Upper lobe of right lung (tissue), 1 donor: ENCODE results near the gene MEGF11. TPM values are rescaled to one million over a fixed set of nuclear protein-coding genes. Genes with fewer than 3 reads are reported as not detected.

ENCODE experiments used
- ATAC-seq: fragments of 200-7000 bp; cut with Tn5 transposase; one replicate; pipeline ENCODE4 v1.9.1; 2020; ENCODE audit warnings: mild to moderate bottlenecking, moderate library complexity
- DNase-seq: peaks from one replicate; pipeline ENCODE4 v3.0.0-alpha.2; 2020
- H3K27ac ChIP-seq: fragments of 200-600 bp; one replicate; pipeline ENCODE4 v1.8.0; 2022
- H3K27me3 ChIP-seq: fragments of 200-600 bp; one replicate; pipeline ENCODE4 v1.8.0; 2022; ENCODE audit warnings: mild to moderate bottlenecking
- H3K36me3 ChIP-seq: fragments of 200-600 bp; one replicate; pipeline ENCODE4 v1.8.0; 2022
- H3K4me1 ChIP-seq: fragments of 200-600 bp; one replicate; pipeline ENCODE4 v1.8.0; 2022
- H3K4me3 ChIP-seq: fragments of 200-600 bp; one replicate; pipeline ENCODE4 v1.8.0; 2022; ENCODE audit warnings: mild to moderate bottlenecking
- H3K9me3 ChIP-seq: fragments of 200-600 bp; one replicate; pipeline ENCODE4 v1.8.0; 2022
- CTCF ChIP-seq: fragments of 200-600 bp; IDR thresholded peaks from one replicate; pipeline ENCODE4 v1.8.0; 2022; ENCODE audit warnings: antibody characterized with exemption
- intact Hi-C: fragments of 100-400 bp; cut with DNase I; formaldehyde crosslinking; loops from one replicate; pipeline ENCODE4 v1.11.0; 2022
- total RNA-seq: library from RNA; stranded (reverse); fragmentation: NEBNext Ultra II Directional; extraction: Animal tissue kit (Norgen Biotek cat#: 25700); gene quantifications from one replicate; pipeline ENCODE4 v1.2.1, GENCODE V29; 2021
- donor health status: DM: no; HTN: yes; CAD: no; lungs with severe emphysema.

The MEGF11 gene
- total RNA-seq, 1 donor from 2014 or later = 3.0 TPM

DNA sequence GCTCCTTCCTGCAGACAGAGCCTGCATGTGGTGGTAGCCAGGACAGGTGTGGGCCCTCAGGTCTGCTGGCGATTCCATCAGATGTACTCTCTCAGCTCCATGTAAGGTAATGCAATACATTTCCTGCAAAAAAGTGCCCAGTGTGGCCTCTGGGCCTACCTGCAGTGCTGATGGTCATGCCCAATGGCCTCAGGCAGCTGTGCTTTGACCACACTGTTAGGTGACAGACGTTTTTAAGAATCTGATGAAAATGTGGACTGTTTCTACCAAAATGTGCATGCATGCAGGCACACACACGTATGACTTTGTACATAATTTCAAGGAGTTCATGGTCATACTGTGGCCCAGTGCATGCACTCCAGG is 231.4 kb downstream of the MEGF11 start:
- H3K4me1 ChIP-seq = no peaks in the 10 kb centered on the region
- no peaks in the 10 kb centered on the region for H3K36me3 ChIP-seq
- no peak for ATAC-seq
- H3K4me3 ChIP-seq = no peak overlapping the region
- no peaks in the 10 kb centered on the region for H3K27me3 ChIP-seq
- no peaks in the 10 kb centered on the region for H3K9me3 ChIP-seq
- intact Hi-C loops = no loop called here
- TF ChIP-seq CTCF = no peak
- H3K27ac ChIP-seq = no peak overlapping the region
- DNase-seq = no peak

DNA sequence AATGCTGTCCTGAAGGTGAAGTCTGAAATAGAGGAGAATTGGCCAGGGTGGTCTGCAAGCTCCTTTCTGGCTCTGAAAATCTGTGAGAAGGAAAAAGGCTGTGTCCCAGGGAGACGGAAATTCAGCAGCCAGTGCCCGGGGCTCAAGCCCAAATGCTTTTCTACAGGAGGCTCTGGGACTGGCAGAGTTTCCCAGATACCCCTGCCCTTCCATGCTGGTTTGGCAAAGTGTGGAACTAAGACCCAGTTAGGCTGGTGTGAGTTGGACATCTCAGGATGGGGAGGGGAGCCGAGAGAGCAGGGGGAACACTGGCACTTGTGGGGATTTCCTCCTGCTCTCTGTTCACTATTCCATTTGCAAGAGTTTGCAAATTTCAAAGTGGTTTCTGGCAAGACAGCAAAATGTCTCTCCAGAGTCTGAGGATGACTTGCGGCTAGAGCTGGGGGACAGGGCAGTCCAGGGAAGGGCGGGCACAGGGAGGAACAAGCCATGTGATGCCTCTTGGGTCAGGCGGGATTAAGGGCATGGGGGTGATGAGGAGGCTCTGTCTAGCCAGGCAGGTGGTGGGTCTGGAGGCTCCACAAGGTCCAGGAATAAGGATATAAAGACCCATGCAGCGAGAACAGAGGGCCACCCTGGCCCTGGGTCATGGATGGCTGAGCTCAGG is 231.9 kb downstream of the MEGF11 start:
- Histone ChIP-seq H3K27me3 (no peaks in the 10 kb centered on the region), H3K27ac (no peak overlapping the region), H3K9me3 (no peaks in the 10 kb centered on the region), H3K4me3 (no peak overlapping the region), H3K36me3 (no peaks in the 10 kb centered on the region), H3K4me1 (no peaks in the 10 kb centered on the region)
- intact Hi-C loops = no loop called here
- ATAC-seq (no peak), DNase-seq (no peak)
- TF ChIP-seq CTCF = no peak

DNA sequence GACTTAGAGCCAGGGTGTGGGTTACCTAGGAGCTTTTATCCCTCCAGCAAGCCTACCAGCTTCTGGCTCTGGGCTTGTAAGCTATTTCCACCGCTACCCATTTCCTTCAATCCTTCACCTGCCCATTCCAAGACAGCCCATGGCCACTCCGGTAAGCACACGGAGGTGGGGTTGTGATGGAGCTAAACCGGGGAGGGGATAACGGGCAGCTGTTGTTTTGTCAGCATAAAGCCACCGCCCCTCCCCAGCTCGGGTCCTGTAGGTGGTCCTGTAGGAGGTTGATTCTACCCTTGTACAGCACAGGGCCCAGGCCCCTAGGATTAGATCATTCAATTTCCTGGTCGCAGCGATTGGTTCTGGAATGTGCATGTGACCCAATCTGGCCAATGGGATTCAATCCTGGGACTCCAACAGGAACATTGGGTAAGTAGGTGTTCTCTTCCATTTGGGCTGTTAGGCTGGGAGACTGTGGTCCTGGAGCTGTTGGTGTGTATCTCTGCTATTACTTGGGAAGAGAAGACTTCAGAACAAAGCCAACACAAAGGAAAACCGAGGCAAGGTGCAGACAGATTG is 233.6 kb downstream of the MEGF11 start:
- no peak for ATAC-seq
- Histone ChIP-seq H3K4me1 (no peaks in the 10 kb centered on the region), H3K36me3 (no peaks in the 10 kb centered on the region), H3K27ac (no peak overlapping the region), H3K9me3 (no peaks in the 10 kb centered on the region), H3K4me3 (no peak overlapping the region), H3K27me3 (no peaks in the 10 kb centered on the region)
- no peak for TF ChIP-seq CTCF
- intact Hi-C loops = no loop called here
- no peak for DNase-seq

GRCh38 chr15:66019368-66019767 is 234.2 kb downstream of the MEGF11 start:
- no peak overlapping the region for H3K4me3 ChIP-seq
- H3K36me3 ChIP-seq = no peaks in the 10 kb centered on the region
- TF ChIP-seq CTCF = no peak
- ATAC-seq (no peak), DNase-seq (no peak)
- H3K27me3 ChIP-seq = no peaks in the 10 kb centered on the region
- intact Hi-C loops = no loop called here
- H3K27ac ChIP-seq = no peak overlapping the region
- no peaks in the 10 kb centered on the region for H3K9me3 ChIP-seq
- no peaks in the 10 kb centered on the region for H3K4me1 ChIP-seq

DNA sequence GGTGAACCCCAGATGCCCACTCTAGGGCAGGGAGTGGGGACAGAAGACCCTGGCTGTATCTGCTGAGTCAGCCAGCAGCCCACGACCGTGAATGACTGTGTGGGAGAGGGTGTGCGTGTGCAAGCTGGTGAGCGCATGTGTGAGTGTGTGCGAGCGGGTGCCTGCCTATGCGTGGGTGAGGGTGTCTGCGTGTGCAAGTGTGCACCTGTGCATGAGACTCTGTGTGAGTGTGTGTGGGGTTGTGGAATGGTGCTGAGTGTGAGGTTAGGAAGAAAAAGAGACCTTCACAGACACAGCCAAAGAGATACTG is 235.1 kb downstream of the MEGF11 start:
- no peaks in the 10 kb centered on the region for H3K27me3 ChIP-seq
- intact Hi-C loops = no loop called here
- no peak overlapping the region for H3K27ac ChIP-seq
- H3K9me3 ChIP-seq = no peaks in the 10 kb centered on the region
- H3K4me1 ChIP-seq = no peaks in the 10 kb centered on the region
- DNase-seq (no peak), ATAC-seq (no peak)
- no peaks in the 10 kb centered on the region for H3K36me3 ChIP-seq
- no peak overlapping the region for H3K4me3 ChIP-seq
- TF ChIP-seq CTCF = no peak
